ENCODE data around the gene ZFYVE9.

GRCh38 chr1:52111492-52111891 lies 30.4 kb upstream of the ZFYVE9 start:
- no peak for TF ChIP-seq CTCF (IDR thresholded peaks at IDR 0.05)
- TF ChIP-seq ZFX (IDR thresholded peaks at IDR 0.05; ENCODE audit: borderline replicate concordance): no peak

All from 22Rv1 (cell line).